HEK293T (cell line): Measurements from ENCODE around the gene CLEC16A.

Experiments used
- FOXM1 ChIP-seq: fragments of 450-650 bp; IDR thresholded peaks from 2 replicates; pipeline ENCODE4 v1.6.1; 2017; ENCODE audit warnings: mild to moderate bottlenecking, borderline replicate concordance
- TARDBP ChIP-seq: fragments of 450-650 bp; IDR thresholded peaks from 2 replicates; pipeline ENCODE4 v1.6.1; 2016
- ZNF384 ChIP-seq: fragments of 450-650 bp; IDR thresholded peaks from 2 replicates; pipeline ENCODE4 v1.6.1; 2016

GRCh38 chr16:10992112-10992511, 47.7 kb downstream of the CLEC16A start:
- TF ChIP-seq ZNF384 (no peak), TARDBP (no peak), FOXM1 (no peak)
